ENCODE measurements around the gene MR1. TPM values are rescaled to one million over a fixed set of nuclear protein-coding genes. Genes with fewer than 3 reads are reported as not detected.
A peak's percentile ranks its signal among the peaks of the same experiment; 100 is the strongest.

Gene MR1
- total and polyA plus RNA-seq, 2 of the 13 experiments (the other 11 are each of a cell fraction or from before 2014, with no cell fraction given): 7.7 to 10.4 TPM

- TF ChIP-seq, protein P1, sequence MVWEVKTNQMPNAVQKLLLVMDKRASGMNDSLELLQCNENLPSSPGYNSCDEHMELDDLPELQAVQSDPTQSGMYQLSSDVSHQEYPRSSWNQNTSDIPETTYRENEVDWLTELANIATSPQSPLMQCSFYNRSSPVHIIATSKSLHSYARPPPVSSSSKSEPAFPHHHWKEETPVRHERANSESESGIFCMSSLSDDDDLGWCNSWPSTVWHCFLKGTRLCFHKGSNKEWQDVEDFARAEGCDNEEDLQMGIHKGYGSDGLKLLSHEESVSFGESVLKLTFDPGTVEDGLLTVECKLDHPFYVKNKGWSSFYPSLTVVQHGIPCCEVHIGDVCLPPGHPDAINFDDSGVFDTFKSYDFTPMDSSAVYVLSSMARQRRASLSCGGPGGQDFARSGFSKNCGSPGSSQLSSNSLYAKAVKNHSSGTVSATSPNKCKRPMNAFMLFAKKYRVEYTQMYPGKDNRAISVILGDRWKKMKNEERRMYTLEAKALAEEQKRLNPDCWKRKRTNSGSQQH (CRISPR knock-in tag; IDR thresholded peaks at IDR 0.05; ENCODE audit: low read depth): no peak
- no peak; the same call in 1 of the 2 replicates for TF ChIP-seq ZFP41 (CRISPR knock-in tag; IDR thresholded peaks at IDR 0.05; ENCODE audit: borderline replicate concordance)
- peak; percentile 44 for TF ChIP-seq CREM (IDR thresholded peaks at IDR 0.05)
- TF ChIP-seq CREM (CRISPR knock-in tag; IDR thresholded peaks at IDR 0.05): no peak
- no peak for TF ChIP-seq ZSCAN29 (CRISPR knock-in tag; conservative IDR thresholded peaks at IDR 0.05)
- peak; percentile 65; the same call in 1 of the 2 replicates for TF ChIP-seq ZNF235 (CRISPR knock-in tag; IDR thresholded peaks at IDR 0.05; ENCODE audit: borderline replicate concordance)
- TF ChIP-seq HIVEP1 (CRISPR knock-in tag; IDR thresholded peaks at IDR 0.05): no peak
- TF ChIP-seq ASH2L (IDR thresholded peaks at IDR 0.05; ENCODE audit: insufficient read length, low read depth, low read length): peak; percentile 68
- peak; percentile 31 for TF ChIP-seq YY1 (IDR thresholded peaks at IDR 0.05; ENCODE audit: insufficient read depth, insufficient replicate concordance, low read depth, low read length)
- no peak for TF ChIP-seq TEAD2 (CRISPR knock-in tag; IDR thresholded peaks at IDR 0.05)
- TF ChIP-seq, protein P2, sequence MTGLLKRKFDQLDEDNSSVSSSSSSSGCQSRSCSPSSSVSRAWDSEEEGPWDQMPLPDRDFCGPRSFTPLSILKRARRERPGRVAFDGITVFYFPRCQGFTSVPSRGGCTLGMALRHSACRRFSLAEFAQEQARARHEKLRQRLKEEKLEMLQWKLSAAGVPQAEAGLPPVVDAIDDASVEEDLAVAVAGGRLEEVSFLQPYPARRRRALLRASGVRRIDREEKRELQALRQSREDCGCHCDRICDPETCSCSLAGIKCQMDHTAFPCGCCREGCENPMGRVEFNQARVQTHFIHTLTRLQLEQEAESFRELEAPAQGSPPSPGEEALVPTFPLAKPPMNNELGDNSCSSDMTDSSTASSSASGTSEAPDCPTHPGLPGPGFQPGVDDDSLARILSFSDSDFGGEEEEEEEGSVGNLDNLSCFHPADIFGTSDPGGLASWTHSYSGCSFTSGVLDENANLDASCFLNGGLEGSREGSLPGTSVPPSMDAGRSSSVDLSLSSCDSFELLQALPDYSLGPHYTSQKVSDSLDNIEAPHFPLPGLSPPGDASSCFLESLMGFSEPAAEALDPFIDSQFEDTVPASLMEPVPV (CRISPR knock-in tag; IDR thresholded peaks at IDR 0.05): peak; percentile 73
- peak; percentile 93 for TF ChIP-seq E2F5 (CRISPR knock-in tag; conservative IDR thresholded peaks at IDR 0.05)
- no peak for TF ChIP-seq ZNF713 (CRISPR knock-in tag; IDR thresholded peaks at IDR 0.05)
- 0 out of 2 replicates have a peak, but pooled peaks have one; percentile 33 for TF ChIP-seq ZNF138 (CRISPR knock-in tag; IDR thresholded peaks at IDR 0.05; ENCODE audit: low read depth)
- 0 out of 2 replicates have a peak, but pooled peaks have one; percentile 53 for TF ChIP-seq GLI4 (CRISPR knock-in tag; IDR thresholded peaks at IDR 0.05; ENCODE audit: borderline replicate concordance)
- TF ChIP-seq GATAD2A (CRISPR knock-in tag; IDR thresholded peaks at IDR 0.05): peak; percentile 40; the same call in 1 of the 2 replicates
- TF ChIP-seq CENPT (CRISPR knock-in tag; IDR thresholded peaks at IDR 0.05; ENCODE audit: low read depth): no peak
- TF ChIP-seq ZNF746 (CRISPR knock-in tag; IDR thresholded peaks at IDR 0.05): no peak
Measured at GRCh38 chr1:181088079-181089016, 54.6 kb downstream of the MR1 start, which contains the start of gene IER5 (continued).
